ENCODE data around the gene NPAS2. TPM values are rescaled to one million over a fixed set of nuclear protein-coding genes. Genes with fewer than 3 reads are reported as not detected.

Gene NPAS2
- total RNA-seq, 3 donors from 2014 or later (not counting 1 experiment from before 2014, with no cell fraction given) = not detected

DNA sequence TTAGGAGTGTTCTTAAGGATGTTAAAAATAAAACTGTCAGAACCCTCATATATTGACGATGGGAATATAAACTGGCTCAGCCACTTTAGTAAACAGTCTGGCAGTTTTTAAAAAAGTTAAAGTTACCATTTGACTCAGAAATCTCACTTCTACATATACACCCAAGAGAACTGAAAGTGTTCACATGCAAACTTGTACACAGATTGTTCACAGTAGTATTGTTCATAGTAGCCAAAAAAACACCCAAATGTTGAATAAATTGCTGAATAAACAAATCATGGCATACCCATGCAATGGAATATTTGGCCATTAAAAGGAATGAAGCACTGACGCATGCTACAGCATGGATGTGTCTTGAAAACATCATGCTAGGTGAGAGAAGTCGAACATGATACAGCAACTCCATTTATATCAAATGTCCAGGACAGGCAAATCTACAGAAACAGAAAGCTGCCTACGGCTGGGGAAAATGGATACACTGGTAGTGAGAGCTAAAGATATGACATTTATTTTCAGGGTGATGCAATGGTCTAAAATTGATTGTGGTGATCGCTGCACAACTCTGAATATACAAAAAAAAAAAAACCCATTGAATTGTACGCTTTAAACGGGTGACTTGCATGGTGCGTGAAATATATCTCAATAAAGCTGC lies 192.2 kb downstream of the NPAS2 start:
- WGBS (ENCODE audit: insufficient coverage) = 81% methylated on average over 6 of the region's 8 CpGs
- intact Hi-C loops (cut with micrococcal nuclease) = loop anchor here (1.0 to 2.0 kb wide), 2 partner anchors 140 to 331 kb away; no protein-coding TSS in a partner anchor
- no peaks in the 10 kb centered on the region for H3K27me3 Mint-ChIP-seq (ENCODE audit: low read depth in 2 of 2)
- Histone ChIP-seq H3K27ac (ENCODE audit: low read length) (no peak overlapping the region), H3K4me1 (ENCODE audit: control insufficient read depth, insufficient read depth, low read length) (no peaks in the 10 kb centered on the region), H3K9me3 (ENCODE audit: control insufficient read depth, insufficient read depth, low read length) (no peaks in the 10 kb centered on the region), H3K4me3 (ENCODE audit: low read length) (no peak overlapping the region), H3K36me3 (ENCODE audit: control insufficient read depth, insufficient read depth, low read length) (peaks cover 26% of the 10 kb centered on the region), H3K27me3 (ENCODE audit: control insufficient read depth, insufficient read depth, low read length) (no peaks in the 10 kb centered on the region)
- H3K4me1 Mint-ChIP-seq = peaks cover 22 to 32% of the 10 kb centered on the region in 2 donors
- no peaks in the 10 kb centered on the region for H3K36me3 Mint-ChIP-seq
- ATAC-seq (no peak), DNase-seq (no peak)
- H3K9me3 Mint-ChIP-seq = no peaks in the 10 kb centered on the region
- H3K27ac Mint-ChIP-seq = peak overlapping the region; percentile 16 to 52
- no peak overlapping the region for H3K4me3 Mint-ChIP-seq
- TF ChIP-seq, protein P1, sequence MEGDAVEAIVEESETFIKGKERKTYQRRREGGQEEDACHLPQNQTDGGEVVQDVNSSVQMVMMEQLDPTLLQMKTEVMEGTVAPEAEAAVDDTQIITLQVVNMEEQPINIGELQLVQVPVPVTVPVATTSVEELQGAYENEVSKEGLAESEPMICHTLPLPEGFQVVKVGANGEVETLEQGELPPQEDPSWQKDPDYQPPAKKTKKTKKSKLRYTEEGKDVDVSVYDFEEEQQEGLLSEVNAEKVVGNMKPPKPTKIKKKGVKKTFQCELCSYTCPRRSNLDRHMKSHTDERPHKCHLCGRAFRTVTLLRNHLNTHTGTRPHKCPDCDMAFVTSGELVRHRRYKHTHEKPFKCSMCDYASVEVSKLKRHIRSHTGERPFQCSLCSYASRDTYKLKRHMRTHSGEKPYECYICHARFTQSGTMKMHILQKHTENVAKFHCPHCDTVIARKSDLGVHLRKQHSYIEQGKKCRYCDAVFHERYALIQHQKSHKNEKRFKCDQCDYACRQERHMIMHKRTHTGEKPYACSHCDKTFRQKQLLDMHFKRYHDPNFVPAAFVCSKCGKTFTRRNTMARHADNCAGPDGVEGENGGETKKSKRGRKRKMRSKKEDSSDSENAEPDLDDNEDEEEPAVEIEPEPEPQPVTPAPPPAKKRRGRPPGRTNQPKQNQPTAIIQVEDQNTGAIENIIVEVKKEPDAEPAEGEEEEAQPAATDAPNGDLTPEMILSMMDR (IDR thresholded peaks at IDR 0.05) = no peak

GRCh38 chr2:101012706-101013181 lies 192.8 kb downstream of the NPAS2 start:
- intact Hi-C loops (cut with micrococcal nuclease) = loop anchor here (1.0 to 2.0 kb wide), 3 partner anchors 140 to 330 kb away; no protein-coding TSS in a partner anchor
- Histone ChIP-seq H3K4me3 (ENCODE audit: low read length) (no peak overlapping the region), H3K9me3 (ENCODE audit: control insufficient read depth, insufficient read depth, low read length) (no peaks in the 10 kb centered on the region), H3K4me1 (ENCODE audit: control insufficient read depth, insufficient read depth, low read length) (no peaks in the 10 kb centered on the region), H3K27me3 (ENCODE audit: control insufficient read depth, insufficient read depth, low read length) (no peaks in the 10 kb centered on the region), H3K27ac (ENCODE audit: low read length) (no peak overlapping the region), H3K36me3 (ENCODE audit: control insufficient read depth, insufficient read depth, low read length) (peaks cover 21% of the 10 kb centered on the region)
- no peaks in the 10 kb centered on the region for H3K9me3 Mint-ChIP-seq
- TF ChIP-seq, protein P1 (IDR thresholded peaks at IDR 0.05) = peak; percentile 89
- ATAC-seq (peak in 1 of 3 donors; percentile 36), DNase-seq (peak in 1 of 2 donors; percentile 73)
- H3K36me3 Mint-ChIP-seq = no peaks in the 10 kb centered on the region
- H3K4me3 Mint-ChIP-seq = no peak overlapping the region
- peak overlapping the region in 1 of 2 donors; percentile 52 for H3K27ac Mint-ChIP-seq
- 51% methylated on average over 5 of the region's 5 CpGs for WGBS (ENCODE audit: insufficient coverage)
- no peaks in the 10 kb centered on the region for H3K27me3 Mint-ChIP-seq (ENCODE audit: low read depth in 2 of 2)
- peaks cover 22 to 32% of the 10 kb centered on the region in 2 donors for H3K4me1 Mint-ChIP-seq

- Mint-ChIP-seq H3K27ac (no peak overlapping the region), H3K27me3 (ENCODE audit: low read depth in 2 of 2) (no peaks in the 10 kb centered on the region), H3K36me3 (no peaks in the 10 kb centered on the region), H3K4me3 (no peak overlapping the region), H3K4me1 (peaks cover 14 to 16% of the 10 kb centered on the region in 2 donors), H3K9me3 (no peaks in the 10 kb centered on the region)
- DNase-seq (no peak), ATAC-seq (no peak)
- Histone ChIP-seq H3K27me3 (ENCODE audit: control insufficient read depth, insufficient read depth, low read length) (no peaks in the 10 kb centered on the region), H3K9me3 (ENCODE audit: control insufficient read depth, insufficient read depth, low read length) (no peaks in the 10 kb centered on the region), H3K4me3 (ENCODE audit: low read length) (no peak overlapping the region), H3K27ac (ENCODE audit: low read length) (no peak overlapping the region), H3K36me3 (ENCODE audit: control insufficient read depth, insufficient read depth, low read length) (peaks cover 13% of the 10 kb centered on the region), H3K4me1 (ENCODE audit: control insufficient read depth, insufficient read depth, low read length) (no peaks in the 10 kb centered on the region)
- WGBS (ENCODE audit: insufficient coverage) = 97% methylated on average over 6 of the region's 6 CpGs
- TF ChIP-seq, protein P1 (IDR thresholded peaks at IDR 0.05) = no peak
- intact Hi-C loops (cut with micrococcal nuclease) = no loop called here
Observed at GRCh38 chr2:101014264-101014857, 194.4 kb downstream of the NPAS2 start.

Measured in natural killer cell (primary cell).